Neural progenitor cell (in vitro differentiated cells): ENCODE measurements around the gene MTMR12.

Experiments used
- CTCF ChIP-seq: fragments of 200-600 bp; sonication (generic); IDR thresholded peaks from 2 replicates; pipeline ENCODE4 v1.5.1; 2017; ENCODE audit warnings: antibody characterized with exemption, mild to moderate bottlenecking
- EZH2phosphoT487 ChIP-seq: fragments of 200-600 bp; sonication (generic); IDR thresholded peaks from 2 replicates; pipeline ENCODE4 v1.6.1; 2017; ENCODE audit warnings: antibody characterized with exemption

- no peak for TF ChIP-seq CTCF
- TF ChIP-seq EZH2phosphoT487, result no peak
These were observed 106.7 kb downstream of the MTMR12 start for GRCh38 chr5:32206053-32206452.
